ENCODE measurements around the gene APOO.

APOO gene

DNA sequence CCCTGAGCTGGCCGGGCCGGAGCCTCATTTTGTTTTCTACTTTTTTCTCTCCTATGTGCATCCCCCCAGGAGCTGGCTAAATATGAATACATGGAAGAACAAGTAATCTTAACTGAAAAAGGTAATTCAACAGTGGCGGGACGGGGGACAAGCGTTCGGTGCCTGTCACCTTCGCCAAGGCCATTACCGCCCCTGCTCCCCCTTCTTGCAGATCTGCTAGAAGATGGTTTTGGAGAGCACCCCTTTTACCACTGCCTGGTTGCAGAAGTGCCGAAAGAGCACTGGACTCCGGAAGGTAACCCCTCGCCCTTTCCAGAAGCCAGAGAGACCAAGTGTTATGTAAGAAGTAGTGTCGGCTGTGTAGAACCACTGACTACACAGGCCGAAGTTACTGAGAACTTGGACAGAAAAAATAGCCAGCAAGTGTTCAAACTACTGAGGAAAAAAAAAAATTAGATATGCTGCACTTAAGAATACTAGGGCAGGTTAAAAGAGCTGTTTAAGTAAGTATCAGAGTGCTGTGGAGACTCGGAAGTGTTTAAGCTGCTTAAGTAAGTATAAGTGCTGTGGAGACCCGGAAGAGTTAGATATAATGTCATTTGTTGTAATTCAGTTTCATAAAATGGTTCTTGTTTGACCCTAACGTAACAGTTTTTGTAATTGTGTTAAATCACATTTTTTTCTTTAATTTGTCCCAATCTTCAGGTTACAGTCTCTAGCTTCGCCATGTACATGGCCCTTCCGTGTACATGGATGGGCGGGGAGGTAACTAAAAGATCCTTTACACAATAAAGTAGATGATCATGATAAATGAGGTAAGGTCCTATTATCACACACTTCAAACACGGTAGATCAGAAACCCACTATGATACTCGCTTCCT, 123.9 kb downstream of the APOO start:
- H3K27ac ChIP-seq (ENCODE audit: poor library complexity, severe bottlenecking) = peak overlapping the region; percentile 86
- H3K9me3 ChIP-seq (ENCODE audit: severe bottlenecking) = no peaks in the 10 kb centered on the region
- peaks cover 29% of the 10 kb centered on the region for H3K36me3 ChIP-seq (ENCODE audit: low read depth)
- DNase-seq (ENCODE audit: low spot score) = no peak
- peak overlapping the region; percentile 61 for H3K4me3 ChIP-seq (ENCODE audit: severe bottlenecking)
- no peaks in the 10 kb centered on the region for H3K27me3 ChIP-seq (ENCODE audit: insufficient read depth, poor library complexity, severe bottlenecking)
- TF ChIP-seq, protein P1, sequence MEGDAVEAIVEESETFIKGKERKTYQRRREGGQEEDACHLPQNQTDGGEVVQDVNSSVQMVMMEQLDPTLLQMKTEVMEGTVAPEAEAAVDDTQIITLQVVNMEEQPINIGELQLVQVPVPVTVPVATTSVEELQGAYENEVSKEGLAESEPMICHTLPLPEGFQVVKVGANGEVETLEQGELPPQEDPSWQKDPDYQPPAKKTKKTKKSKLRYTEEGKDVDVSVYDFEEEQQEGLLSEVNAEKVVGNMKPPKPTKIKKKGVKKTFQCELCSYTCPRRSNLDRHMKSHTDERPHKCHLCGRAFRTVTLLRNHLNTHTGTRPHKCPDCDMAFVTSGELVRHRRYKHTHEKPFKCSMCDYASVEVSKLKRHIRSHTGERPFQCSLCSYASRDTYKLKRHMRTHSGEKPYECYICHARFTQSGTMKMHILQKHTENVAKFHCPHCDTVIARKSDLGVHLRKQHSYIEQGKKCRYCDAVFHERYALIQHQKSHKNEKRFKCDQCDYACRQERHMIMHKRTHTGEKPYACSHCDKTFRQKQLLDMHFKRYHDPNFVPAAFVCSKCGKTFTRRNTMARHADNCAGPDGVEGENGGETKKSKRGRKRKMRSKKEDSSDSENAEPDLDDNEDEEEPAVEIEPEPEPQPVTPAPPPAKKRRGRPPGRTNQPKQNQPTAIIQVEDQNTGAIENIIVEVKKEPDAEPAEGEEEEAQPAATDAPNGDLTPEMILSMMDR (IDR thresholded peaks at IDR 0.05; ENCODE audit: poor library complexity, severe bottlenecking) = no peak
- ATAC-seq (ENCODE audit: low read depth) = no peak
- peaks cover 9% of the 10 kb centered on the region for H3K4me1 ChIP-seq (ENCODE audit: insufficient read depth, poor library complexity, severe bottlenecking)

Measured in RWPE2 (cell line).